GDM1 (cell line): ENCODE data around the gene LEFTY1.
"Not testable (repeated sequence)": the region's sequence is repeated elsewhere in the genome, so short reads cannot be mapped to it uniquely, and the experiment has no call there.

Experiments used
- DNase-seq: peaks from one replicate; lab custom pipeline; 2025; lab: John Stamatoyannopoulos, UW

LEFTY1 gene

DNA sequence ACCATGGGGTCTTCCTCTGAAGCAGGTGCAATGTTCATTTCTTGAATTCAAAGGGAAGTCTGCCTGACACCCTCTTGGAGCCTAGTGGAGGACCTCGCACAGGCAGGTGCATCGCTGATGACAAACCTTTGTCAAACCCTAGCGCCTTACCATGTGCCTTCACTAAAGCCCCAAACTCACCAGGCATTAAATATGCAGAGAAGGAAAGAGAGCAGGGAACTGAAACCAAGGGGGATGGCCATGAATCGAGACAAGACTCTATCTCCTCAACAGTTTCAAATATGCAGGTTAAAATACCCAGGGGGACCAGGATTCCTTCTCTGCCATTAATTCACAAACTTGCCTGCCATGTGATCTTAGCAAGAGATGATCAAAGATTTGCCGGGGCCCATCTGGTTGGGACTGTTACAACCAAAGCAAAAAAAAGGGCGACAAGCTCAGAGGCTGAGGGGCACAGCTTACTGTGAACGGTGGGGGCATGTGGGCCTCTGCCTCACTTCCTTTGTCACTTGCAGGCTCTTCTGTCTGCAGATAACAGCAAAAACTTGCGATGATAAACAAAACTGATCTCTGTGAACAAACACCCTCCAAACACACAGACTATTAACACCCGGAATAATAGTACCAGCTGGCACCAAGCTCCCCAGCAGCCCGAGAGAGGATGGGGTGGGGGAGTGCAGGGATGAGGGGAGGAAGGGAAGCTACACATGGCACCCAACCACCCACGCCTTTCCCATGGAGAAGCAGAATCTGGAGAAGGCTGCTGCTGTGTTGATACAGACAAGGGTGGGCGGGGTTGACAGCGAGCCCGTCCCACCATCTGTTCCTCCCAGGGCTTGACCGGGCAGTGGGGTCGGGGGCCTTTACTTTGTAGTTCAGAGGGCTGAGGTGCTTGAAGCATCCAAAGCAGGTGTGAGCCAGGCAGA is 40.7 kb downstream of the LEFTY1 start:
- DNase-seq: no peak

DNA sequence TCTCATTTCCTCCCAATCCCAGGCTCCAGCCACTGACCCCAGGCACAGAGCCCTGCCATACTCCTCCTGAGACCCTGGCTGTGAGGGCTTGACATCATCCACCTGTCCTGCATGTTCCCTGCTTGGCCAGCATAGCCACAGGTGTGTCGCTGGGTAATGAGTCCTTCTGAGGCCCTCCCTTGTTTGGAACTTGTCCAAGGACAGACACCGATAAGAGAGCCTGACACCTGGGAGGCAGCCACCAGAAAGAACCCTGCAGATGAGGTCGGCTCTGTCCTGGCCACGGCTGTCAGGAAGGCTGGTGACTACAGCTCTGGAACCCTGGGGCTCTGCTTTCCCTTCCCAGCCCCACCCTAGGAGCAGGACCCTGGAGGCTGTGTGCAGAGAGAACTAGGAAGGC is 41.3 kb downstream of the LEFTY1 start:
- DNase-seq: no peak

DNA sequence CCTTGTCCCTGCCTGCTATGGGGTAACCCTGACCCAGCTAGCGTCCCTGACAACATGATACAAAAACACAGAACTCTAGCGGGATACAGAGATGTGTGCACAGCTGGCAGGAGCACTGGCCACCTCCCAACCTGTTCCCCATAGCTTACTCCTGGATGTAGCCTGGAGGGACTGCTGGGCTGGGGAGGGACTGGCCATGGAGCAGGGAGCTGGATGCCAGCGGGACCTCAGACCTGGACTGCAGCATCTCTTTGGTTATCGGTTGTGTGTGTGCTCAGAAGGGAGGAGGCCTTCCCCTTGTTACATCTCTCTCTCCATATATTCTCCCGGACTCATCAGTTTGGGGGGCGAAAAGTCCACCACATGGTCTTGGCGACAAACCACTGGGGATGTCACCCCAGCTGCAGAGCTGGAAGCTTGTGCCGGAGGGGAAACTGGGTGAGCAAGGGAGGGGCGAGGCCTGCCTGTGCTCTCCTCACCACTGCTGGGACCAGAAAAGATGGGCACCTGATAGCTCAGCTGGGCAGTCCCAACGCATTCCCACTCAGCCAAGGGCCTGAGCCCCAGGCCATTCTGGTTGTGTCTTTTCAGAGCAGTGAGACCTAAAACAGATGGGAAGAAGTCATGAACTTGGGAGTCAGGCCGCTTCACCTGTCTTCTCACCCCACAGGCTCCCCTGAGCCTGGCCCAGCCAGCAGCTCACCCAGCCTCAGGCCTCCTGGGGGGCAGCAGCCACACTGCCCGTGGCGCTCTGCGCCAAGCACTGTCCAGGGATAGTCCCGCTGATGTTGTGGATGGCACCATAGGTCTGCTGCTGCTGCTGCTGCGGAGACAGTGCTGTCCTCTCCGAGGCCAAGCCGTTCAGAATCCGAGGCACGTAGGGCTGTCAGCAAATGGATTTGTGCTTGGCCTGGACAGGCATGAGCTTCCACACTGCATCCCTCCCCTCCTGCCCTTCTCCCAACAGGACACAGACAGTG is 42.3 kb downstream of the LEFTY1 start:
- DNase-seq: no peak

DNA sequence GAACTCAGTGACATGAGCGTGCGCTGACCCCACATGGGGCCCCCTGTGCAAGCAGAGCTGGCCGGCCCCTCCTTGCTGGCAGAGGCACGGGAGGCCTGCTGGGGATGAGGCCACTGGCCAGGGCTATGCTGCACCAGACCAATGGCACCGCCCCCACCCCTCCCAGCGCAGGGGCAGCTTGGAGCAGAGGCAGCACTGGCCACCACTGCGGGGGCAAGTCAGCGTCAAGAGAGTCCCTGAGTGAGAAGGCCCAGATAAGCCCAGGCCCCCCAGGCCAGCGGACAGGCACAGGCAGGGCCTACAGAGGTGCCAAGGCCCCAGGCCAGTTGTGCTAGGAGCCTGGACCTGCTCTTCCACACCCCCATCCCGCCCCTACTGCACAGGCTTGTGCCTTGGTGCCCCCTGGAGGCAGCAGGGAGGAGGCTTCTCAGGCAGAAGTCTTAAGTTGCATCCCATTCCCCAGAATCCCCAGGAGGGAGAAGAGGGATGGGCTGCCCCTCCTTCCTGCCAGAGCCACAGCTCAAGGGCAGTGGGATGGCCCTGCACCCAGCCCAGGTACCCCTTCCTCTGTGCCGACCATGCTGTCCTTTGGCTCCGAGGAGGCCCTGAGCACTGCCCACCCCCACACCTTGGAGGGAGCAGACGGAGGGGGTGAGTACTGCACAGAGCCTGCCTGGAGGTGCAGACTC is 43.2 kb downstream of the LEFTY1 start:
- DNase-seq: peak; percentile 62

DNA sequence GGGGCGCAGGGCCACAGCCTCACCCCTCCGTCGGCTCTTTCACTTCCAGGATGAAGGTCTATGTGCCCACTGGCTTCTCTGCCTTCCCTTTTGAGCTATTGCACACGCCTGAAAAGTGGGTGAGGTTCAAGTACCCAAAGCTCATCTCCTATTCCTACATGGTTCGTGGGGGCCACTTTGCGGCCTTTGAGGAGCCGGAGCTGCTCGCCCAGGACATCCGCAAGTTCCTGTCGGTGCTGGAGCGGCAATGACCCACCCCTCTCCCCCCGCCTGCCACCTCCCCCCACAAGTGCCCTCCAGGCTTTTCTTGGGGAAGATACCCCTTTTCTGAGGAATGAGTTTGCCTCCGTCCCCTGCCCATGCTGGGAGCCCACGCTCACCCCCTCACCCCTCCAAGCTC is 43.8 kb downstream of the LEFTY1 start:
- DNase-seq: no peak

DNA sequence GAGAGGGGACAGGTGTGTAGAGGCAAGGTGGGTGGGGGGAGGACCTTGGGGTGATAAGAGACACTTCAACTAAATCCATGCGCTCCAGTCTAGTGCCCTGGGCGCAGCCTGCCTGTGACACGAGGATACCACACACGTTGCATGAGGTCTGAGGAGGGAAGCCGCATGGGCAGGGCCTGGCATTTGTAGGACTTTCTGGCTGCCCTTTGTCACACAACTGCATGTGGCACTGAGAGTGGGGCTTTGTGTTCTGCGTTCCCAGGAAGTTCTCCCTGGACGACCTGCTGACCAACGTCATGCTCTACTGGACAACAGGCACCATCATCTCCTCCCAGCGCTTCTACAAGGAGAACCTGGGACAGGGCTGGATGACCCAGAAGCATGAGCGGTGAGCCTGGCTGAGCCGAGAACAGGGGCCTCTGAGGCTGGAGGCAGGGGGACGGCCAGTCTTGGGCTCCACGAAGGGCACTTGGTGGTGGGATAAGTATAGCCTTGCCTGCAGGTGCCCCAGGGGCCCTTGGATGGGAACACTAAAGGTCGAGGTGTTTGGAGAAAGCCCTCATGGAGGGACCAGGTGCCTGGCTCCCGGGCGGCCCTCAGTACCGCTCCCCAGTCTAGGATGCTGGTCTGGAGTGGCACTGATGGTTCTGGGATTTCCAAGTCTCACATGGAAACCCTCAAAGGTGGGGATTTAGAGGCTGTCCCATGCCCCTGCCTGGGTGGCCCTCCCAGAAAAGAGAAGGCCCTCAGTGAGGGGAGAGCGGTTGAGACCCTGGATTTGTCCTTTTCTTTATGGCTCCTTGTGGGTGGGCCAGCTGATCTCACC is 44.5 kb downstream of the LEFTY1 start:
- no peak for DNase-seq

DNA sequence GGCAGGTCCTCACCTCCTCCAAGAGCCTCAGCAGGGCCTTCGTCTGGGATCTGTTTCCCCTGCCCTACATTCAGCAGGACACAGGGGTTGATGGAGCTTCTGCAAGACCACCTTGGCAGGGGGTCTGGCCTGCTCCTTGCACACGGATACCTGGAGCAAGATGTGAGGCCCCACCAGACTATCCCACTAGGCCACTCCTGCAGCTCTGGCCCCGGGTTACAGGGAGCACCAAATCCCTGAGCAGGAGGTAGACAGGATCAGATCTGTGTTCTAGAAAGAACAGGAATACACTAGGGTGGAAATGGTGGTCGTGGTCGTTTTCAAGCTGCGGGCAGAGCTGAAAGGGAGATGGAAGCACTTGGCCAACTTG is 45.5 kb downstream of the LEFTY1 start:
- no peak for DNase-seq

DNA sequence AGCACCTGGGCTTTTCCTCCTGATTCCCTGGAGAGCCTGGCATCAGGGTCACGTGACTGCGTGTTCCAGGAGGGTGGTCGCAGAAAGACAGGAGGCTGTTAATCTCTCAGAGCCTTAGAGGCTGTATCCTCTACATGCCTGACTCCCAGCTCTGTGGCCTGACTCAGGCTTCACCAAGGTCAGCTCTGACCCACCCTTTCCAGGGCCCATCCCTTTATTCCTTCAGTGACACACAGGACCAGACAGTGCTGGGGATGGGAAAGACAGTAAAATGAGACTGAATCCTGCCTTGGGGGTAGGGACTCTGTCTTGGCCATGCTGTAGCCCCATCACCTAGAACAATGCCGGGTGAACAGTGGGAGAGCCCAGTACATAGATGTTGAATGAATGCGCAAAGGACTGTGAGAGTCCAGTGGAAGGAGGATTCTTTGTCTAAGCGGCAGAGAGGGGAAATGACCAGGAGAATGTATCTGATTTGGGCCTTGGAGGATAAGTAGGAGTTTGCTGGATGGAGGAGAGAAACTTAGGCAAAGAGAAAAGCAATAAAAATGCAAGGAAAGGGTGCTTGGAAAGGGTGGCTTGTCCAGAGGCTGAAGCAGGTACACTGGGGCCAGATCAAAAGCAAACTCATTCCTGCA is 46.0 kb downstream of the LEFTY1 start:
- DNase-seq: no peak

DNA sequence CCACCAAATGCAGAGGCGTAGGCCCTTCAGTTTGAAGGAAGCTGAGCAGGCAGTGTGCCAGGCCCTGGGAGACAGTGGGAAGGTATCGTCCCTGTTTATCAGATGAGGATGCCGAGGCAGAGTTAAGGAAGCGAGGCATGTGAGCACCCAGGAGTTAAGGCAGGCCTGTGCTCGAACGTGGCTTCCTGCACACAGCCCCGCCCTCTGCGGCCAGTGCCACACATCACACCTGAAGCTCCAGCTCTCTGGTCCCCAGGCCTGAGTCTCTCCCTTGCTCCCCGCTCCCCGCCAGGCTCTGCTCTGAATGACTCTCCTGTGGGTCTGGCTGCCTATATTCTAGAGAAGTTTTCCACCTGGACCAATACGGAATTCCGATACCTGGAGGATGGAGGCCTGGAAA is 46.9 kb downstream of the LEFTY1 start:
- DNase-seq: no peak

DNA sequence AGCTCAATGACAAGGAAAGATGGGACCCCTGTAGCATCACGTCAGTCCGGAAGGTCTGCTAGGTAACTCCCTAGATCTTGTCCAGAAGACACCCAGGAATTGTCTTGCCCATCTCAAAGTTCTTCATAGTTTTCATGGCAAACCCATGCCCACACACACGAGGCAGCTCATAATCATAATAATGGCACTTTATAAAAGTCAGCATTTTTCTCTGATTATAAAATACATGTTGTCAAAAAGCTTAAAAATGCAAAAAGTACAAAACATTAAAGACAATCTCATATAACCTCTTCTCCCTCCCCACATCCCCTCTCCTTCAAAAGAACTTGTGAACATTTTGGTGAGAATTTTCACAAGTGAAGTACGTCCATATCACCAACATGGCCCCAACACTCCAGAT is 48.2 kb downstream of the LEFTY1 start:
- no peak for DNase-seq

DNA sequence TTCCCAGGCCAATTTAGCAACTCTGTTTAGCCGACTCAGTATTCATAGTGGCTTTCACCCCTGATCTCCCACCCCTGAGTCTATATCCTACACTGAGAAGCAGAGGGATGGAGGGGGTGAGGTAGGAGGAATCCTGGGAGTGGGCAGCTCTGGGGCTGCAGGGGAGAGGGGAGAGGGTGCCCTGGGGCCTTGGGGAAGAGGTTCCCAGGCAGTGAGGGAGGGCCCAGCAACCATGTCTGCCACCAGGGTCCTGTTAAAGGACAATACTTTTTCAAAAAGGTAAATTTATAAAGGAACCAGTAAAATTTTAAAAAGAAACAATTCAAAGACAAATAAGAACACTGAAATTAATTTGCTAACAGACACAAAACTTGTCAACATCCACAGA is 48.7 kb downstream of the LEFTY1 start:
- no peak for DNase-seq

DNA sequence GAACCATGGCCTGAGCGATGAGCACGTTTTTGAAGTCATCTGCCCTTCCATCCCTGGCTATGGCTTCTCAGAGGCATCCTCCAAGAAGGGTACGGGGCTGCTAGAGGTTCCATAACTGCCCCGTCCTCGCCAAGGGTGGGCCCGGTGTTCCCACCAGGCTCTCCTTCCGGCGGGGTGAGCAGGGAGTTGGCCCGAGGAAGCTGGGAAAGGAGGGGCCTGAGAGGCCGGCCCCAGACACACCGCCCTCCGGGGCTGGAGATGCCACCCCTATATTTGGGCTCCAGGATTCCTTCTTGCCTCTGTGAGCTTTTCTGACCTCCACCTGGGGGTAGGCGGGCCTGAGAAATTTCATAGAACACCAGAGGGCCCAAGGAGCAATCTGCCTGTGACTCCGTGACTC is 50.2 kb downstream of the LEFTY1 start:
- no peak for DNase-seq

DNA sequence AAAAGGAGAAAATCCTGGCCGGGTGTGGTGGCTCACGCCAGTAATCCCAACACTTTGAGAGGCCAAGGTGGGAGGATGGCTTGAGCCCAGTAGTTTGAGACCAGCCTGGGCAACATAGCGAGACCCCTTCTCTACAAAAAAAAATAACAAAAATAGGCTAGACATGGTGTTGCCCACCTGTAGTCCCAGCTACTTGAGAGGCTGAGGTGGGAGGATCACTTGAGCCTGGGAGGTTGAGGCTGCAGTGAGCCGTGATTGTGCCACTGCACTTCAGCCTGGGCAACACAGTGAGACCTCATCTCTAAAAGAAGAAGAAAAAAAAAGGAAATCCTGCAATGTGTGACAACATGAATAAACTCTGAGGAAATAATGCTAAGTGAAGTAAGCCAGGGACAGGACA is 52.6 kb downstream of the LEFTY1 start:
- DNase-seq: not testable (repeated sequence)
